KMS-11 (cell line): Measurements from ENCODE around the gene ADAMTSL2.
"Not testable (repeated sequence)": the region's sequence is repeated elsewhere in the genome, so short reads cannot be mapped to it uniquely, and the experiment has no call there.

Experiments
- H2AFZ ChIP-seq: fragments of 200-600 bp; sonication (generic); 2 replicates; pipeline ENCODE4 v1.6.1; 2016; ENCODE audit warnings: antibody characterized with exemption, mixed run types, low read depth
- H3K27ac ChIP-seq: fragments of 200-600 bp; sonication (generic); 2 replicates; pipeline ENCODE4 v1.6.1; 2016; ENCODE audit warnings: mild to moderate bottlenecking, mixed run types
- H3K27me3 ChIP-seq: fragments of 200-600 bp; sonication (generic); 2 replicates; pipeline ENCODE4 v1.6.1; 2017; ENCODE audit warnings: mild to moderate bottlenecking, low read depth, mixed run types, moderate library complexity; ENCODE audit not compliant: insufficient read depth
- H3K36me3 ChIP-seq: fragments of 200-600 bp; sonication (generic); 2 replicates; pipeline ENCODE4 v1.6.1; 2017; ENCODE audit warnings: mild to moderate bottlenecking, mixed run types; ENCODE audit not compliant: insufficient read depth
- H3K4me1 ChIP-seq: fragments of 200-600 bp; sonication (generic); 2 replicates; pipeline ENCODE4 v1.6.1; 2016; ENCODE audit warnings: mild to moderate bottlenecking, low read depth, mixed run types; ENCODE audit not compliant: poor library complexity, severe bottlenecking
- H3K4me2 ChIP-seq: fragments of 200-600 bp; sonication (generic); 2 replicates; pipeline ENCODE4 v1.7.0; 2016; ENCODE audit warnings: mild to moderate bottlenecking, mixed run types
- H3K4me3 ChIP-seq: fragments of 200-600 bp; sonication (generic); IDR thresholded peaks from 2 replicates; pipeline ENCODE4 v1.6.1; 2017; ENCODE audit warnings: low read depth, low read length, mixed read lengths; ENCODE audit not compliant: insufficient read depth
- H3K79me2 ChIP-seq: fragments of 200-600 bp; sonication (generic); 2 replicates; pipeline ENCODE4 v1.6.1; 2016; ENCODE audit warnings: low read depth, mixed run types; ENCODE audit not compliant: insufficient read depth
- H3K9ac ChIP-seq: fragments of 200-600 bp; sonication (generic); 2 replicates; pipeline ENCODE4 v1.6.1; 2016; ENCODE audit warnings: mild to moderate bottlenecking, mixed run types
- H4K20me1 ChIP-seq: fragments of 200-600 bp; sonication (generic); 2 replicates; pipeline ENCODE4 v1.6.1; 2016; ENCODE audit warnings: mild to moderate bottlenecking, mixed run types; ENCODE audit not compliant: insufficient read depth
- TF ChIP-seq, protein P1 (sequence below): fragments of 200-600 bp; sonication (generic); conservative IDR thresholded peaks from 2 replicates; pipeline ENCODE4 v1.6.1; 2017; ENCODE audit warnings: low read depth, mild to moderate bottlenecking, antibody characterized with exemption, low read length, moderate library complexity, mixed read lengths

Gene ADAMTSL2

DNA sequence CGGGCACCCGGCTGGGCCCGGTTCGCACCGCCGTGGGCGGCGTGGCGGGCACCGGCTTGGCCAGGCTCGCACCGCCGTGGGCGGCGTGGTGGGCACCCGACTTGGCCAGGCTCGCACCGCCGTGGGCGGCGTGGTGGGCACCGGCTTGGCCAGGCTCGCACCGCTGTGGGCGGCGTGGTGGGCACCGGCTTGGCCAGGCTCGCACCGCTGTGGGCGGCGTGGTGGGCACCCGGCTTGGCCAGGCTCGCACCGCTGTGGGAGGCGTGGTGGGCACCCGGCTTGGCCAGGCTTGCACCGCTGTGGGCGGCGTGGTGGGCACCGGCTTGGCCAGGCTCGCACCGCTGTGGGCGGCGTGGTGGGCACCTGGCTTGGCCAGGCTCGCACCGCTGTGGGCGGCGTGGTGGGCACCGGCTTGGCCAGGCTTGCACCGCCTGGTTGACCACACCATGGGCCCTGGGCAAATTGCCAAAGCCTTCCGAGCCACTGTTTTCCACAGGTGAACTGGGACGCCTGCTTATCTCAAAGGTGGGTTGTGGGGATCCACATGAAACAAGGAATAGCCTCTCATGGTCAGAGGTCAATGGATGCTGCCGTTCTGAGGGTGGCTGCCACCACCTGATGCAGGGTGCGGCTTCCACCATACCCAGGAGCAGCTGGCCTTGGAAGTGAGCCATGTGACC lies 28.2 kb downstream of the ADAMTSL2 start:
- no peak overlapping the region for H3K9ac ChIP-seq
- H2AFZ ChIP-seq = no peak overlapping the region
- no peaks in the 10 kb centered on the region for H3K36me3 ChIP-seq
- no peak overlapping the region for H3K27ac ChIP-seq
- H3K4me2 ChIP-seq = no peak overlapping the region
- no peak overlapping the region for H3K4me3 ChIP-seq
- peaks cover 52% of the 10 kb centered on the region; the same call in 1 of the 2 replicates for H3K27me3 ChIP-seq
- H3K4me1 ChIP-seq = no peaks in the 10 kb centered on the region
- TF ChIP-seq, protein P1, sequence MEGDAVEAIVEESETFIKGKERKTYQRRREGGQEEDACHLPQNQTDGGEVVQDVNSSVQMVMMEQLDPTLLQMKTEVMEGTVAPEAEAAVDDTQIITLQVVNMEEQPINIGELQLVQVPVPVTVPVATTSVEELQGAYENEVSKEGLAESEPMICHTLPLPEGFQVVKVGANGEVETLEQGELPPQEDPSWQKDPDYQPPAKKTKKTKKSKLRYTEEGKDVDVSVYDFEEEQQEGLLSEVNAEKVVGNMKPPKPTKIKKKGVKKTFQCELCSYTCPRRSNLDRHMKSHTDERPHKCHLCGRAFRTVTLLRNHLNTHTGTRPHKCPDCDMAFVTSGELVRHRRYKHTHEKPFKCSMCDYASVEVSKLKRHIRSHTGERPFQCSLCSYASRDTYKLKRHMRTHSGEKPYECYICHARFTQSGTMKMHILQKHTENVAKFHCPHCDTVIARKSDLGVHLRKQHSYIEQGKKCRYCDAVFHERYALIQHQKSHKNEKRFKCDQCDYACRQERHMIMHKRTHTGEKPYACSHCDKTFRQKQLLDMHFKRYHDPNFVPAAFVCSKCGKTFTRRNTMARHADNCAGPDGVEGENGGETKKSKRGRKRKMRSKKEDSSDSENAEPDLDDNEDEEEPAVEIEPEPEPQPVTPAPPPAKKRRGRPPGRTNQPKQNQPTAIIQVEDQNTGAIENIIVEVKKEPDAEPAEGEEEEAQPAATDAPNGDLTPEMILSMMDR = no peak
- H3K79me2 ChIP-seq = no peaks in the 10 kb centered on the region
- H4K20me1 ChIP-seq = no peaks in the 10 kb centered on the region

DNA sequence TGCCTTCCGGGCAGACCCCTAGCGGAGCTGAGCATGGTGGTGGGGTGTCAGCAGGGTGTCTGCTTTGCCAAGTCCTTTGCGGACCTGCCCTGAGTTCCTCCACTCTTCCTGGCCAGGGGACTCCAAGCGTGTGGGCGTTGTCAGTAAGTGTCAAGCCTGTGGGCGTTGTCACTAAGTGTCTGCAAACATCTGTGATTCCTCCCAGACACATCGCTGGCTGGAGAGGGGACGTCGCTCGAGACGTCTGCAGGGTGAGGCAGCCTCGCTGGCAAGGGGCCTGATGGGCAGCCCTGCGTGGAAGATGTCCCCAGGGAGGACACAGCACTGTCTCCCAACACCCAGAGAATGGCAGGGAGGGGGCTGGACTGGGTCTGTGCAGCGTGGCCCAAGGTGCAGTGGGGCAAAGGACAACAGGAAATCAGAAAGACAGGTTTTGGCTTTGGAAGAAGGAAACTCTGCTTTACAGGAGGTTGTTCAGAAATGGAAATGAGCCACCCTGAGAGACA lies 28.8 kb downstream of the ADAMTSL2 start:
- Histone ChIP-seq H3K4me1 (no peaks in the 10 kb centered on the region), H3K4me2 (no peak overlapping the region), H3K9ac (no peak overlapping the region), H3K27ac (no peak overlapping the region), H2AFZ (no peak overlapping the region), H3K79me2 (no peaks in the 10 kb centered on the region), H3K4me3 (no peak overlapping the region), H4K20me1 (no peaks in the 10 kb centered on the region), H3K27me3 (peaks cover 47% of the 10 kb centered on the region; the same call in 1 of the 2 replicates), H3K36me3 (no peaks in the 10 kb centered on the region)
- TF ChIP-seq, protein P1 = no peak

DNA sequence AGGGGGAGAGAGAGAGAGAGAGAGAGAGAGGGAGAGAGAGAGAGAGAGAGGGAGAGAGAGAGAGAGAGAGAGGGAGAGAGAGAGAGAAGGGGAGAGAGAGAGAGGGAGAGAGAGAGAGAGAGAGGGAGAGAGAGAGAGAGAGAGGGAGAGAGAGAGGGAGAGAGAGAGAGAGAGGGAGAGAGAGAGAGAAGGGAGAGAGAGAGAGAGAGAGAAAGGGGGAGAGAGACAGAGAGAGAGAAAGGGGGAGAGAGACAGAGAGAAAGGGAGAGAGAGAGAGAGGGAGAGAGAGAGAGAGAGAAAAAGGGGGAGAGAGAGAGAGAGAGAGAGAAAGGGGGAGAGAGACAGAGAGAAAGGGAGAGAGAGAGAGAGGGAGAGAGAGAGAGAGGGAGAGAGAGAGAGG lies 29.3 kb downstream of the ADAMTSL2 start:
- H3K4me2 ChIP-seq, H3K4me1 ChIP-seq, H4K20me1 ChIP-seq, H3K79me2 ChIP-seq, H3K27ac ChIP-seq, H2AFZ ChIP-seq, H3K4me3 ChIP-seq, H3K36me3 ChIP-seq, H3K9ac ChIP-seq: not testable (repeated sequence)
- H3K27me3 ChIP-seq = peaks cover 42% of the 10 kb centered on the region; the same call in 1 of the 2 replicates

DNA sequence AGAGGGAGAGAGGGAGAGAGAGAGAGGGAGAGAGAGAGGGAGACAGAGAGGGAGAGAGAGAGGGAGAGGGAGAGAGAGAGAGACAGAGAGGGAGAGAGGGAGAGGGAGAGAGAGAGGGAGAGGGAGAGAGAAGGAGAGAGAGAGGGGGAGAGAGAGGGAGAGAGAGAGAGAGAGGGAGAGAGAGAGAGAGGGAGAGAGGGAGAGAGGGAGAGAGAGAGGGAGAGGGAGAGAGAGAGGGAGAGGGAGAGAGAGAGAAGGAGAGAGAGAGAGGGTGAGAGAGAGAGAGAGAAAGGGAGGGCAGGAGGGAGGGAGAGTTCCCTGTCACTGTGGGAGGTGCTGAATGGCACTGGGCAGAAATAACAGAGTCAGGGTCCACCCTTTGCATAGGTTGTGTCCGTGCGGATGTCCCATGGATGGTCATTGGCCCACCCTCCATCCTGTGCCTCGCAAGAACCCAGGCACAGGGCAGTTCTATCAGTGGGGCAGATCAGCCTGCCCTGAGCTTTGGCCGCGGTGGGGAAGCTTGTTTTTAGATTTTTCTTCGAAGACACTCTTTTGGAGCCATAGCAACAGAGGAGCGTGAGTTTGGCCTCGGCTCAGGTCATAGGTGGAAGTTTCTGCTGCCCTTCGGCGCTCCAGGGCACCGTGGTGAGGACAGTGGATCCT lies 30.1 kb downstream of the ADAMTSL2 start:
- Histone ChIP-seq H3K4me2 (no peak overlapping the region), H3K4me1 (no peaks in the 10 kb centered on the region), H4K20me1 (no peaks in the 10 kb centered on the region), H2AFZ (no peak overlapping the region), H3K36me3 (no peaks in the 10 kb centered on the region), H3K4me3 (no peak overlapping the region), H3K79me2 (no peaks in the 10 kb centered on the region), H3K27me3 (peaks cover 43% of the 10 kb centered on the region; the same call in 1 of the 2 replicates), H3K9ac (no peak overlapping the region), H3K27ac (no peak overlapping the region)
- TF ChIP-seq, protein P1 = no peak

DNA sequence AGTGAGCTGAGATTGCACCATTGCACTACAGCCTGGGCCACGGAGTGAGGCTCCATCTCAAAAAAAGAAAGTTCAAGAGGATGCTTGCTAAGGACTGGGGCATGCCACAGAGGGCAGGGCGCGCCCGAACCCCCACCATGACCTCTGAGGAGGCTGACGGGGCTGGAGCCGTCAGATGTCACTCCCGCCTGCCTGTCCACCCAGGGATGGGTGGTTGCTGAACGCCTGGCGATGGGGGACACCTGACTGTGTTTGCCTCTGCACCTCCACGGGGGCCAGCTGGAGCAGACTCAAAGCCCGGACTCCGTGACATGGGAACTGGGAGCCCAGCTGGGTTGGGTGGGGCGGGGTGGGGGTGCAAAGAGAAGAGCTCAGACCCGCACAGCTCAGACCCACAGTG lies 31.9 kb downstream of the ADAMTSL2 start:
- TF ChIP-seq, protein P1 = no peak
- Histone ChIP-seq H3K4me3 (no peak overlapping the region), H3K4me2 (no peak overlapping the region), H3K36me3 (no peaks in the 10 kb centered on the region), H3K9ac (no peak overlapping the region), H3K27ac (no peak overlapping the region), H3K4me1 (no peaks in the 10 kb centered on the region), H4K20me1 (no peaks in the 10 kb centered on the region), H2AFZ (no peak overlapping the region), H3K27me3 (peaks cover 41% of the 10 kb centered on the region; the same call in 1 of the 2 replicates), H3K79me2 (no peaks in the 10 kb centered on the region)
